GM21528 (cell line): Measurements from ENCODE around the gene SLC9A7.
"Not testable (repeated sequence)": the region's sequence is repeated elsewhere in the genome, so short reads cannot be mapped to it uniquely, and the experiment has no call there.

Source experiments
- ATAC-seq: cut with Tn5 transposase; IDR thresholded peaks from one replicate; pipeline ENCODE4 v1.9.1; 2021; ENCODE audit warnings: mild to moderate bottlenecking, moderate library complexity; ENCODE audit not compliant: unreplicated experiment, low FRiP score

SLC9A7 gene

GRCh38 chrX:46758956-46759644, at the start of gene SLC9A7:
SLC9A7 (minus strand) TSS chrX:46759118; CDS start chrX:46759029, 89 bp downstream.
- ATAC-seq: peak; percentile 77

DNA sequence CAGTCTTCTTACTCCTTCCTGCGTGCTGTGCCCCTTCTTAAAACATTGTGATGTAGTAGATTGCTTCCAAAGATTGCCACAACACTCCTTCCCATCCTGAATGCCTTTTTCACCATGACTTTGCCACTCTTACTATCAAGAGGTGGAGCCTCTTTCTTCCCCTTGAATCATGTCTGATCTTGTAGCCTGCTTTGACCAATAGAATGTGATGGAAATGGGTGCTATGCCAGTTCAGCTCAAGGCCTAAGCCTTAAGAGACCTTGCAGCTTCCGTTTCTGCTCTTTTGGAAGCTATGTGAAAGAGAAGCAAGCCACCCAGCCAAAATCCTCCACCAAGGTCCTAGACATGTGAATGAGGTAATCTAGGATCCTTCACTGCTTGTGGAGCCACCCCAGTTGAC, 46.4 kb upstream of the SLC9A7 start:
- ATAC-seq: no peak

DNA sequence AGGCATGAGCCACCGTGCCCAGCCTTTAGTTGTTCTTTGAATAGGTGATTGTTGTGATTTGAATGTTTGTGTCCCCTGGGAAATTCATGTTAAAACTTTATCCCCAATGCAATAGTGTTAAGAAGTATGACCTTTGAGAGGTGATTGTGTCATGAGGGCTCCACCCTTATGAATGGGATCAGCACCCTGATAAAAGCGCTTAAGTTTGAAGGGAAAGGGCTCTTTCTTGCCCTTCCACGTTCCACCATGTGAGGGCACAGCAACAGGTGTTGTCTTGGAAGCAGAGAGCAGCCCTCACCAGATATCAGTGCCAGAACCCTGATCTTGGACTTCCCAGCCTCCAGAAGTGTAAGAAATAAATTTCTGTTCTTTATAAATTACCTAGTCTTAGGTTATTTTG, 44.2 kb upstream of the SLC9A7 start:
- no peak for ATAC-seq

DNA sequence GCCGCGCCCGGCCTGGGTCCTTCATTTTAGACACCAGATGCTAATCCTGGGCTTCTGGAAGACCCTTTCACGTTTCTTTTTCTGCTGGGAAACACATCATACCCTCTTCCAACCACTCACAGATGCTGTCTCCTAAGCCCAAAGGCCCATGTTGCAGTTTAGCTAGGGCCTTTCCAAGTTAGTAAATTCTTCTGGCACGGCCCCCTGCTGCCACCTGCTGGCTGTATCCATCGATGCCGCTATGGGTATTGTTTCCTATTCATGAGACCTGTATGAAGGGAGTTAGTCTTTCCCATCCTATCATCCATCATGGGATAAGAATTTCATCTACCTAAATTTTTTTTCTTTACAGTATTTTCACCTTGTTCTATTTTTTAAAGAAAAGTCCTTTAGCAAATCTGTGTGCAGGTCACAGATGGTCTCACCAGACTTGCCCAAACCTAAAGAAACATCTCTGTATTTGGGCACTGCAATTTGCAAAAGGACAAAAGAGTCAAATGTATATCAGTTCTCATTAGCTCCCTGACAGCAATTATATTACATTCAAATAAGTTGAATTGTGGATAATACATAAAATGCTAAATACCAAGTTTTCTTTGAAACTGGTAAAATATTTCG, 37.8 kb upstream of the SLC9A7 start:
- no peak for ATAC-seq

DNA sequence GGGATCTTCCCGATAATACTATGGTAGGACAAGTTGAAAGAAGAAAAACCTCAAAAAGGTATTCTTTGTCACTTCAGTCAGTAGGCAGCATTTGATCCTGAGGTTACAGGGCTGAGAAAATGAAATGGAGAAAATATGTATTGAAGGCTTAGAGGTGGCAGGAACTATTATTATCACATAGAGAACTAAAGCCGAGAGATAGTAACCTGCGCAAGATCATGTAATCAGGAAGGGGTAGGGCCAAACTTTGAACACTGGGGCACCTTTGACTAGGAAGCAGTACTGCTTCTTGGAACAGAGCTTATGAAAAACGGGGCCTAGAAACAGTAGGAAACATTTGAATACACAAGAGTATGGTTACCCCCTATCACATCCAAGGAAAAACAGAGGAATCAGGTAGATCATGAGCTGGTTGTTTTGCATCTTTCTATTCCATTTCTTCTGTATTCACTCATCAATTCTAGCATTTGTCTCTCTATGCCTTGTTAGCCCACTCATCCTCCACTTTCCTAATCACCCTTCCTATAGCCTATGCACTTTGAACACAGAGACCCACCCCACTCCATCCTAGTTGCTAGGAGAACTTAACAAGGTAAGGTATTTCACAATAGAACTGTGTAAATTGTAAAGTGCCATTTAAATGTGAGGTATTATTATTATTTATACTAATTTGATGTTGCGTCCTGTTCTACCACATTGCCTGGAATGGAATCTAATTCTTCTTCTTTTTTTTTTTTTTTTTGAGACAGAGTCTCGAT, 34.6 kb upstream of the SLC9A7 start:
- ATAC-seq: no peak

DNA sequence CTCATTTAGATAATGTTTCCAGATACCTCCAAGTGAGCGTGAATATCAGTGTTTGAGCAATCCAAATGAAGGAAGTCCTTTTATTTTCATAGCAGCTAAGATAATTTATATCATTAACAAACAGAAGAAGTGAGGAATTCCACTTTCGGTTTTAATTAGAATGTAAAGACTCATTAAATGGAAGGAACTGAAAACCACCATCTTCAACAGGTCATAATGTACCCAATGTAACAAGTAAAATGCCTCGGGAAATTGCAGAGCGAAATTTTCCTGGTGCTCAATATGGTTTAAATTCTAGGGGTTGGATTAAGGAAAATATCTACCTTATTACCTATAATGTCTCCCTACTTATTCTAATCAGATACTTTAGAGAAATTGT, 33.9 kb upstream of the SLC9A7 start:
- ATAC-seq: no peak

DNA sequence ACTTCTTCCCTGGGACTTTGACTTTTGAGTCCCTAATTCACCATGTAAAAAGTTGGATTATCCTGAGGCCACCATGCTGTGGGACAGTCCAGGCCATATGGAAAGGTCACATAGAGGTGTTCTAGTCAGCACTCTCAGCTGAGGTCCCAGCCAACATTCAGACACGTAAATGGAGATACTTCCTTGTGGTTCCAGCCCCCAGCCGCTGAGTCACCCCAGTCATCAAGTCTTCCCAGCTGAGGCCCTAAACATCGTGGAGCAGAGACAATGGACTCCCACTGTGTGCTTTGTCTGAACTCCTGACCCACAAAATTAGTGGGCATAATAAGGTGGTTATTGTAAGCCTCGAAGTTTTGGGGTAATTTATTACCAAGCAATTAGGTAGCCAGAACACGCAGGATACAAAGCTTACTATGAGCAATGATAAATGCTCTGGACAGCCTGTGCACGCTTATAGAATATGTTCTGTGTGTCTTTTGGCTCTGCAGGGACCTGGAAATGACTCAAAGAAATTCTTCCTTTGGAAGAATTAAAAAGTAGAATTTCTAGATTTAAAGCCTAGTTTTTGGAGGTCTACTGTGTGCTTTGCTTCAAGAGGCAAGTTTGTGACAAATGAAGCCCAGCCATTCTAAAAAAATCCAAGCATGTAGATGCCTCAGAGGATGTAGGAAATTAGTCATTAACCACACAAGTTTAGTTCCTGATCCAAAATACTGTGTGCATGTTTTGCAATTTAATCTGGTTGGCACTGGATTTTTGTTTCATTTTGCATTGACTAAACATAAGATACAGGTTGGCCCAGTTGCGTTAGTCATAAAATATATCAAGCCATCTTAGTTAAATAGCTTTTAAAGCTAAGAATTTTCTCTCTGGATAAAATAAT, 33.2 kb upstream of the SLC9A7 start:
- no peak for ATAC-seq

DNA sequence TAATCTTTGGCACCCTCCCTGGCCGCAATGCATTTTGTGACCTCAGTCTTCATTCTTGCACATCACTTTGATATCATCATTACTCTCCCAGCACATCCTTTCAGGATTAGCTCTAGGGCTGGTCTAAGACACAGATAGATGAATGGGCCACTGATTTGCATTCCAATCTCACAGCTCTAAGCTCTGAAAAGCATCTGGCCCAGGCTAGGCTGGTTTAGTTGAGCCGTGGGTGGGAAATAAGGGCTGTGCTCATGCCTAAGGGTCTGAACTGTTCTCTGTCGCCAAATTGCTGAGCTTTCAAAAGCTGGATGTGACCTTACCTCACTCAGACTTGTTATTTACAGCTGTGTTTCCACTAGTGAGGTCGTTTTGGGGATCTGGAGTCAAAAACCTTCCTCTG, 30.0 kb upstream of the SLC9A7 start:
- ATAC-seq: no peak

DNA sequence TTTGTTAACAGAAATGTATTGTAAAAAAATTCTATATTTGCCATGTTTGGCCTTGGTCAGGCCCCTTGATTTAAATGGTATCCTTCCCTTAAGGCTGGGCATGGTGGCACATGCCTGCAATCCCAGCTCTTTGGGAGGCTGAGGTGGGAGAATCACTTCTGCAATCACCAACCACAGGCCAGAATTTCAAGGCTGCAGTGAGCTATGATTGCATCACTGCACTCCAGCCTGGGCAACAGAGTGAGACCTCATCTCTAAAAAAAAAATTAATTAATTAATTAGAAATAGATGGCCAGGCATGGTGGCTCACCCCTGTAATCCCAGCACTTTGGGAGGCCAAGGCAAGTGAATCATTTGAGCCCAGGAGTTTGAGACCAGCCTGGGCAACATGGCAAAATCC, 25.5 kb upstream of the SLC9A7 start:
- not testable (repeated sequence) for ATAC-seq

- no peak for ATAC-seq
These were observed 23.1 kb upstream of the SLC9A7 start for GRCh38 chrX:46782034-46782433.

DNA sequence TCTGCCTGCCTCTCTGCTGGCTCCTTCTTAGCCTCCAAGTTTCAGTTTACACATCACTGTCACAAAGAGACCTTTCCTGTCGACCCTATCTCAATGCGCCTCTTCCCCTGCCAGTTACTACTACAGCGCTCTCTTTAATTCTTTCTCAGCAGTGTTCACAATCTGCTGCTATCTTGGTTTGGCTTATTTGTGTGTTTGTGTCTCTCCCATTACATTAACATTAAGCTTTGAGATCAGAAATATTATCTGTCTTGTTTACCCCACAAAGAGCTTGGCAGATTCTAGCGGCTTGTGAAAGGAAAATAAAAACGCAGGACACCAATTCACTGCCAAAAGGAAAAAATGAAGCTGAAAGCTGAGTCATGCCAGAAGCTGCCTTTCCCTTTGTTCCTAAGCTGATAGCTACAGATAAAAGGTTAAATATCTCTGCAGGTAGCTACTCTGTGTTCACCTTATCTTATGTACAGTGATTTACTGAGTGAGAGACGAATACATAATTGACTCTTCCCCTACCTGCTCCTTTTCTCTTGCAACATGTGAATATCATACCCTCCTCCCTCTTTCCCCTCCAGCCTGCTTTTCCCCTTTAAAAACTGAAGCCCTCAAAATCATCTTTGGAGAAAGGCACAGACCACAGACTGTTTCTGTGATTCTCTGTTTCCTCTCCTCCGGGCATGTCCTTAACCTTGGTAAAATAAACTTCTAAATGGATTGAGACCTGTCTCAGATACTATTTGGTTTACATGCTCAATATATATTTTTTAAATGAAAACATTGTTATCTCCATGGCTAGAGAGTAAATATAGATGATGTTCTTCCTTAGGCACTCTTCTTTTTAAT, 19.3 kb upstream of the SLC9A7 start:
- no peak for ATAC-seq

DNA sequence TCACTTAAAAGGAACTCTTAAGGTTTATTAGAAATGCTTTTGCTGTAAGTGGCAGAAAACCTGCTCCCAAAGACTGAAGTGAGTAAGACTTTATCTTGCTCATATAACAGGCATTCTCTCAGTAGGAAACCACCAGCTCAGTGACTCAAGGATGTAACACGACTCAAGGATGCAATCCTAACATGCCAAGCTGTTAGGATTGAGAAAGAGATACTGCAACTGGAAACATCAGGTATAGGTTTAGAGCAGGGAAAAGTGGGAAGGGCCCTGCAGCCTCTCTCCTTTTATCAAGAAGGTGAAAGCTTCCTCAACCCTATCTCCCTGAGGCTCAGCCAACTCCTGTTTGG, 11.9 kb upstream of the SLC9A7 start:
- no peak for ATAC-seq

GRCh38 chrX:46770000-46770816, 11.3 kb upstream of the SLC9A7 start:
- no peak for ATAC-seq

GRCh38 chrX:46762963-46763362, 4.0 kb upstream of the SLC9A7 start:
- no peak for ATAC-seq

DNA sequence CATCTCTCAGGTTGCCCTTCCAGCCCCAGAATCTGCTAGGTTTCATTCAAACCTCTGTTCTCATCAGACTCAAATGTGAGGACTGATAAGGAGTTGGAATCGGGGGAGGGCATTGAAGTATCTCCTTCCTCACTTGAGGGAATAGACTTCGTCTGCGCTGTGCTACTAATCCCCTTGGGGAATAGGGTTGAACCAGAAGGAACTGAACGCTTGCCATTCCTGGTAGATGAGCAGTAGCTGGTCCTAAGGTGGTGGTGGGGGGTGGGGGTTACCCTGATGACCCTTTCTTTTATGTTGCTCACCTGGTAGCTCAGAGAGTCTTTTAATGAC, 692 bp upstream of the SLC9A7 start:
- ATAC-seq: peak; percentile 9

DNA sequence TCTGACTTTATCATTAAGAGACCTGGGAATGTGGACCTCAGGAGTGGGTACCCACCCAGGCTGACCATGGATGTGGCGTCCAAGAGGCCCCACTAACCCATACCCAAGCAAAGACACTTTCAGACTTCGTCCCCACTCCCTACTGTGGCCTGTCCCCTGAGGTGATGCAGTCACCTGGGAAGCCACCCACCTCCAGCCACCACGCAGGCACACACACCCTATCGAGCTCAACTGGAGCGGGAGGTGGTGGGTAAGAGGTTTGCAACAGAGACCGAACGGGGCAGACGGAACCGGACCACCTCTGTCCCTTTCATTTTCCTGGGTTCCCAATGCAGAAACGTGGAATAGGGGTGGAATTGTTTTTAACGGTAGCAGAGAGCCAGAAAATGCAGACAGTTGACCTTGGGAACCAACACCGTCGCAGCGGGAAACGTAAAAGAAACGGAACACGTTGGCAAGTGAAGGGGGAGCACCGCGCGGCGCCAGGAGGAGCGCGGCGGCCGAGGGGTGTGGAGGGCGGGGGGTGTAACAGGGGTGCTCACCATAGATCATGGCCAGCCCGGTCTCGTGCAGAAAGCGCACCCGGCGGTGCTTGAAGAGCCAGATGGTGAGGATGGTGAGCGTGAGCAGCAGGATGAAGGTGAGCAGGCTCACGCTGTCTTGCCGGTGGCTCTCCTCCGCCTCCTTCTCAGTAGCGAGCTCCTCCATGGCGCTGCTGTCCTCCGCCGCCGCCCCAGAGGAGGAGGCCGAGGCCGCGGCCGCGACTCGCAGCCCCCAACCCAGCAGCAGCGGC, 559 bp downstream of the SLC9A7 start:
- peak; percentile 31 for ATAC-seq

- no peak for ATAC-seq
These were observed 1.3 kb downstream of the SLC9A7 start for GRCh38 chrX:46757593-46757992.

GRCh38 chrX:46757052-46757451, 1.9 kb downstream of the SLC9A7 start:
- ATAC-seq: no peak

DNA sequence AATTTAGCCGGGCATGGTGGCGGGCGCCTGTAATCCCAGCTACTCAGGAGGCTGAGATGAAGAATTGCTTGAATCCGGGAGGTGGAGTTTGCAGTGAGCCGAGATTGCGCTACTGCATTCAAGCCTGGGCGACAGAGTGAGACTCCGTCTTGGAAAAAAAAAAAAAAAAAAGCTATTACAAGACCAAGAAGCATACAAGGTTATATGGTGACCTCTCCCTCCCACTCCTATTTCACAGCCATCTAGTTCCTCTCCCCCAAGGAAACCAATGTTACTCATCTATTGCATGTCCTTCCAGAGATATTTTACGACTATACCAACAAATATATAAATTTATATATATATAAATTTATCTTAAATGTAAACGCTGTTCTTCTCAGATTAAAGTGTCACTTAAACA, 3.2 kb downstream of the SLC9A7 start:
- no peak for ATAC-seq
